Nephron progenitor cell (in vitro differentiated cells): ENCODE data around the gene EMC1.
A peak's percentile ranks its signal among the peaks of the same experiment; 100 is the strongest.
"Not testable (repeated sequence)": the region's sequence is repeated elsewhere in the genome, so short reads cannot be mapped to it uniquely, and the experiment has no call there.

ENCODE experiments used
- DNase-seq: peaks from one replicate; pipeline ENCODE4 v3.0.0; 2021
- H3K27ac Mint-ChIP-seq: 2 replicates; pipeline ENCODE4 v1.8.0; 2021; ENCODE audit warnings: mild to moderate bottlenecking, moderate library complexity, mixed read lengths
- H3K27me3 Mint-ChIP-seq: 2 replicates; pipeline ENCODE4 v1.8.0; 2021; ENCODE audit warnings: mild to moderate bottlenecking, low read depth, mixed read lengths; ENCODE audit not compliant: poor library complexity
- H3K36me3 Mint-ChIP-seq: 2 replicates; pipeline ENCODE4 v1.8.0; 2021; ENCODE audit warnings: low read depth, mixed read lengths
- H3K4me1 Mint-ChIP-seq: 2 replicates; pipeline ENCODE4 v1.8.0; 2021; ENCODE audit warnings: mixed read lengths
- H3K4me3 Mint-ChIP-seq: 2 replicates; pipeline ENCODE4 v1.8.0; 2021; ENCODE audit warnings: mild to moderate bottlenecking, moderate library complexity, mixed read lengths
- H3K9me3 Mint-ChIP-seq: 2 replicates; pipeline ENCODE4 v1.8.0; 2021; ENCODE audit warnings: mild to moderate bottlenecking, moderate library complexity, mixed read lengths
- TF ChIP-seq, protein P1 (sequence below): fragments of 200-600 bp; sonication (generic); IDR thresholded peaks from 2 replicates; pipeline ENCODE4 v1.5.0; 2021; ENCODE audit warnings: antibody characterized with exemption

EMC1 gene

DNA sequence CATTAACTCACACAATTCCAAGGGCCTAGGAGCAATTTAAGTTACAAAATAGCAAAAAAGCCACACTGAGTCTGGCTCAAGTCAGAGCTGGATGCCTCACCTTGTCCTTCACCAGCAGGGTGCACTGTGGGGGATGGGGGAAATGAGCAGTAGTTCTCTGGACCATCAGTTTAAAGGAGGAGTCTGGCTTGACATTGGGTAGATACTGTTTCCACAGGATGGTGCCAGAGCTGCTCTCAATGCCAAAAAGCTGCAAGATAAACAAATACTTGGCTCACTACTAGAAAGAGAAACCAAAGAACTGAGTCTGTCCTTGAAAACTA lies 18.8 kb downstream of the EMC1 start:
- Mint-ChIP-seq H3K4me1 (no peaks in the 10 kb centered on the region), H3K9me3 (no peaks in the 10 kb centered on the region), H3K4me3 (no peak overlapping the region), H3K36me3 (peaks cover 44% of the 10 kb centered on the region), H3K27ac (no peak overlapping the region), H3K27me3 (no peaks in the 10 kb centered on the region)
- DNase-seq, result no peak
- TF ChIP-seq, protein P1, sequence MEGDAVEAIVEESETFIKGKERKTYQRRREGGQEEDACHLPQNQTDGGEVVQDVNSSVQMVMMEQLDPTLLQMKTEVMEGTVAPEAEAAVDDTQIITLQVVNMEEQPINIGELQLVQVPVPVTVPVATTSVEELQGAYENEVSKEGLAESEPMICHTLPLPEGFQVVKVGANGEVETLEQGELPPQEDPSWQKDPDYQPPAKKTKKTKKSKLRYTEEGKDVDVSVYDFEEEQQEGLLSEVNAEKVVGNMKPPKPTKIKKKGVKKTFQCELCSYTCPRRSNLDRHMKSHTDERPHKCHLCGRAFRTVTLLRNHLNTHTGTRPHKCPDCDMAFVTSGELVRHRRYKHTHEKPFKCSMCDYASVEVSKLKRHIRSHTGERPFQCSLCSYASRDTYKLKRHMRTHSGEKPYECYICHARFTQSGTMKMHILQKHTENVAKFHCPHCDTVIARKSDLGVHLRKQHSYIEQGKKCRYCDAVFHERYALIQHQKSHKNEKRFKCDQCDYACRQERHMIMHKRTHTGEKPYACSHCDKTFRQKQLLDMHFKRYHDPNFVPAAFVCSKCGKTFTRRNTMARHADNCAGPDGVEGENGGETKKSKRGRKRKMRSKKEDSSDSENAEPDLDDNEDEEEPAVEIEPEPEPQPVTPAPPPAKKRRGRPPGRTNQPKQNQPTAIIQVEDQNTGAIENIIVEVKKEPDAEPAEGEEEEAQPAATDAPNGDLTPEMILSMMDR, result no peak

DNA sequence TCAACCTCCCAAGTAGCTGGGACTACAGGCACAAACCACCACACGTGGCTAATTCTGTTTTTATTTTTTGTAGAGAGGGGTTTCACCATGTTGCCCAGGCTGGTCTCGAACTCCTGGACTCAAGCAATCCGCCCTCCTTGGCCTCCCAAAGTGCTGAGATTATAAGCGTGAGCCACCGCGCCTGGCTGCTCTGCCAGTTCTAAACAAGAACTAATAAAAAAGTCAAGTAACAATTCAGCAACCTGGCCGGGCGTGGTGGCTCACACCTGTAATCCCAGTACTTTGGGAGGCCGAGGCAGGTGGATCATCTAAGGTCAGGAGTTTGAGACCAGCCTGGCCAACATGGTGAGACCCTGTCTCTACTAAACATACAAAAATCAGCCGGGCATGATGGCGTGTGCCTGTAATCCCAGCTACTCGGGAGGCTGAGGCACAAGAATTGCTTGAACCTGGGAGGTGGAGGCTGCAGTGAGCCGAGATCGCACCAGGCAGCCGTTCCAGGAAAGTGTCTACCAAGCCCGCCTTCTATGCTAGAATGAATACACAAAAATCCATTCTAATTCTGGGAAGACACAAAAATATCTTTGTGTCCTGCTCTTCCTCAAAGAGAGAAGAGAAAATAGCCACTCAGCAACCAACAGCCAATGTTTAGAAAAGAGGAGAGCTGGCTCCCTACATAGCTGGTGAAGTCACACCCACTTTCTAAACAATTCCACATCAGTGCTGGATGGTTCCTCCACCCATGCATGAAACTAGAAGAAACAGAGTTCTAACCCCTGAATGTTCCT lies 19.4 kb downstream of the EMC1 start:
- H3K27me3 Mint-ChIP-seq, H3K4me3 Mint-ChIP-seq, H3K4me1 Mint-ChIP-seq, H3K27ac Mint-ChIP-seq, DNase-seq, H3K9me3 Mint-ChIP-seq: not testable (repeated sequence)
- H3K36me3 Mint-ChIP-seq, result peaks cover 46% of the 10 kb centered on the region

DNA sequence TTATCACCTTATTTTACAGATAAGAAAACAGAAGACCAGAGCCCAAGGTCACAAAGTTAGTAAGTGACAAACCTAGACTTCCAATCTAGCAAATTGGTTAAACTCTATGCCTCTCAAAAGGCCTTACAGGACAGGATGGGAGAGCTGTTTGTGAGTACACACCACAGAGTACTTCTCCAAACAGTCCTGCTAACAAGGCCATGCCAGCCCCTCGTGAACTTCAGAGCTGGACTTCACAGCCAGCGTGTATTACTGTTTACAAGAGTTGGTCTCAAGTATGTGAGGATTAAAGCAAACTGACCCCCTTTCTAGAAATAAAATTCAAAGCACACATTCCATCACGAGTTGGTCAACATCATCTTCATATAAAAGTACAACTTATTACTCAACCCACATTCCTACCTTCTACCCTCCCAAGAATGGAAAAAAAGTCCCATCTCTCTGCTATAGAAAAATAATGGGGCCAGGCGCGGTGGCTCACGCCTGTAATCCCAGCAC lies 21.4 kb downstream of the EMC1 start:
- TF ChIP-seq, protein P1, result no peak
- no peak for DNase-seq
- no peaks in the 10 kb centered on the region for H3K27me3 Mint-ChIP-seq
- peaks cover 56% of the 10 kb centered on the region for H3K36me3 Mint-ChIP-seq
- H3K4me1 Mint-ChIP-seq, result no peaks in the 10 kb centered on the region
- H3K27ac Mint-ChIP-seq, result no peak overlapping the region
- H3K4me3 Mint-ChIP-seq, result no peak overlapping the region
- H3K9me3 Mint-ChIP-seq, result no peaks in the 10 kb centered on the region

DNA sequence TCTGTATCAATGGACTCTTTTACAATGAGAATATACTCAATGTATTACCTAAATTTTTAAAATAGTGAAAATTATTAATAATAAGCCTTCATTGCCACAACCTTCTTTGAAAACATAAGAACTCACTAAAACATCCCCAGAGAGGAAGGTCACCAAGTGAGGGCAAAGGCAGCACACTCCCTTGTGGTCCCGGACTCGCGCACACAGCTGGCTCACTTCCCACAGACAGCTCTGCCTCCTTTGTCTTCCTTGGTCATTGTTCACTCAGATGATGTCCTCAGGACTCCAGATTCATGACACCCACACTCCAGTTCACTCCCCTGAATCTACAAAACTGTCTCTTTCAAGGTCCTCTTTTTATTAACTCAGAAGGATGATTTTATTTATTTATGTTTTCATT lies 22.1 kb downstream of the EMC1 start:
- H3K27ac Mint-ChIP-seq, result peak overlapping the region; percentile 59
- TF ChIP-seq, protein P1, result no peak
- H3K4me1 Mint-ChIP-seq, result no peaks in the 10 kb centered on the region
- no peaks in the 10 kb centered on the region for H3K27me3 Mint-ChIP-seq
- no peak overlapping the region for H3K4me3 Mint-ChIP-seq
- H3K36me3 Mint-ChIP-seq, result peaks cover 62% of the 10 kb centered on the region
- H3K9me3 Mint-ChIP-seq, result no peaks in the 10 kb centered on the region
- no peak for DNase-seq

DNA sequence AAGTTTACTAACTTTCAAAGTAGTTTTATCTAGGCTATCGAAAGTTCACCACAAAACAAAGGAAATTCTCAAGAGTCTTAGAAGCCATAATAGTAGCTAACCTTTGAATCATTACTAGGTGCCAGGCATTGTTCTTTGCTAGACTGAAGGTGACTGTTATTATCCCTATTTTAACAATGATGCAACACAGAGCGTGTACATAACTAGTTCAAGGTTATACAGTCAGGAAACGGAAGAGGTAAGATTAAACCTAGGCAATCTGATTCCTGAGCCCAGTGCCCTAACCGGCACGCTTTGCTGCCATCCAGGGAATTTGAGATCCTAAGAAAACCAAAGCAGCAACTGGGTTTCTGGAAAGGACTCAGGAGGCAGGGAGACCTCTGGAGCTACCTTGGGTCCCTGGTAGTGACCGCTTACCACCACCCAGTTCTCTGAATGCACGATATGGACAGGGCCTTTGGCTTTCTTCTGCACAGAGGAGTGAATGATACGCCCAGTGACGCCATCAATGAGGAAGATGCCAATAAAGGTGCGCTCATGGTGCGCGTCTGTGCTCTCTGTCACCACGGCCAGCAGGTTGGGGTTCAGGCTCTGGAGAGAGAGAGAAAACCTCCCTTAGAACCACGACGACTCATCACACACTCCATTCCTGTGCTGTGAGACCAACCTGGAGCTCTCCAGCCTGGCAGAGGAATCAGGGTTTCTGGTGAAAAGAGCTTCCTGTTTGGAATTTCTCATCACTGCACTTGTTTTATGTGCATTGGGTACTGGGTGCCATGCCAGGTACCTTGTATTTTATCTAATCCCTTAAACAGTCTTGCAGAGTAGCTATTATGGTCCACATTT lies 28.1 kb downstream of the EMC1 start:
- Mint-ChIP-seq H3K4me1 (no peaks in the 10 kb centered on the region), H3K4me3 (no peak overlapping the region), H3K9me3 (no peaks in the 10 kb centered on the region), H3K27ac (no peak overlapping the region), H3K27me3 (no peaks in the 10 kb centered on the region), H3K36me3 (peaks cover 83% of the 10 kb centered on the region)
- DNase-seq, result no peak
- TF ChIP-seq, protein P1, result no peak

DNA sequence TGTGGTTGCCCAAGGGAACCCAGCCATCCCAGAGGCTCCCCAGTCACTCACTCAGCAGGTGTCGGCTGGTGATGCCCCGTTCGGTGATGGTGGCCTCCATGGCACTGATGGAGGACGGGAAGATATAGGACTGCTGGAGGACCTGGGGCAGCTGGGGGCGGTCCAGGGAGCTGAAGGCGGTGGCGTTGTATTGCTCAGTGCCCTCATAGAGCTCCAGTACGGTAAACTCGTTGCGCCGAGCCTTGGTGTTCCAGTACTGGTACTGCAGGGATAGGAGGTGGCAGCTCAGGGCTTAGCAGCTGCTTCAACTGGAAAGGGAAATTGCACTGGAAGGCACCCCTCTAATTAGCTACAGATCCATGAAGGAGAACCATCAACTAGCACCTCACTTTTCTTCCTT lies 28.8 kb downstream of the EMC1 start:
- peaks cover 87% of the 10 kb centered on the region for H3K36me3 Mint-ChIP-seq
- H3K27ac Mint-ChIP-seq, result no peak overlapping the region
- H3K9me3 Mint-ChIP-seq, result no peaks in the 10 kb centered on the region
- no peaks in the 10 kb centered on the region for H3K27me3 Mint-ChIP-seq
- TF ChIP-seq, protein P1, result no peak
- no peak for DNase-seq
- H3K4me1 Mint-ChIP-seq, result no peaks in the 10 kb centered on the region
- H3K4me3 Mint-ChIP-seq, result no peak overlapping the region
